GM18907 (cell line): ENCODE data around the gene NIF3L1.
"Not testable (repeated sequence)": the region's sequence is repeated elsewhere in the genome, so short reads cannot be mapped to it uniquely, and the experiment has no call there.

ENCODE experiments used
- ATAC-seq: cut with Tn5 transposase; IDR thresholded peaks from one replicate; pipeline ENCODE4 v1.9.1; 2021; ENCODE audit warnings: mild to moderate bottlenecking, moderate library complexity; ENCODE audit not compliant: unreplicated experiment

NIF3L1 gene

GRCh38 chr2:200871151-200871550 lies 18.0 kb upstream of the NIF3L1 start:
- ATAC-seq: no peak

- ATAC-seq: no peak
Measured at GRCh38 chr2:200873560-200873959, 15.6 kb upstream of the NIF3L1 start.

GRCh38 chr2:200877443-200877842 lies 11.7 kb upstream of the NIF3L1 start:
- no peak for ATAC-seq

GRCh38 chr2:200878289-200878880 lies 10.8 kb upstream of the NIF3L1 start:
- no peak for ATAC-seq

GRCh38 chr2:200881715-200882249 lies 7.4 kb upstream of the NIF3L1 start:
- not testable (repeated sequence) for ATAC-seq

- ATAC-seq: no peak
Measured at GRCh38 chr2:200899482-200899881, 10.3 kb downstream of the NIF3L1 start.

- peak; percentile 96 for ATAC-seq
Measured at GRCh38 chr2:200901459-200902072, 12.4 kb downstream of the NIF3L1 start.

GRCh38 chr2:200905618-200906296 lies 16.6 kb downstream of the NIF3L1 start:
- ATAC-seq: no peak

GRCh38 chr2:200909958-200910357 lies 20.8 kb downstream of the NIF3L1 start:
- no peak for ATAC-seq

- no peak for ATAC-seq
Measured at GRCh38 chr2:200913654-200914053, 24.5 kb downstream of the NIF3L1 start.

- no peak for ATAC-seq
Measured at GRCh38 chr2:200922439-200922838, 33.3 kb downstream of the NIF3L1 start.

GRCh38 chr2:200929334-200930249 lies 40.4 kb downstream of the NIF3L1 start:
- ATAC-seq: no peak

- ATAC-seq: no peak
Measured at GRCh38 chr2:200930947-200931626, 41.9 kb downstream of the NIF3L1 start.

GRCh38 chr2:200939832-200940231 lies 50.7 kb downstream of the NIF3L1 start:
- ATAC-seq: no peak

- no peak for ATAC-seq
Measured at GRCh38 chr2:200943527-200944105, 54.4 kb downstream of the NIF3L1 start.

GRCh38 chr2:200944467-200945394 lies 55.6 kb downstream of the NIF3L1 start:
- ATAC-seq: no peak

- no peak for ATAC-seq
Measured at GRCh38 chr2:200945395-200945729, 56.2 kb downstream of the NIF3L1 start.

GRCh38 chr2:200950378-200950777 lies 61.2 kb downstream of the NIF3L1 start:
- ATAC-seq: no peak
